ENCODE results near the gene CITED2.

Gene CITED2, protein sequence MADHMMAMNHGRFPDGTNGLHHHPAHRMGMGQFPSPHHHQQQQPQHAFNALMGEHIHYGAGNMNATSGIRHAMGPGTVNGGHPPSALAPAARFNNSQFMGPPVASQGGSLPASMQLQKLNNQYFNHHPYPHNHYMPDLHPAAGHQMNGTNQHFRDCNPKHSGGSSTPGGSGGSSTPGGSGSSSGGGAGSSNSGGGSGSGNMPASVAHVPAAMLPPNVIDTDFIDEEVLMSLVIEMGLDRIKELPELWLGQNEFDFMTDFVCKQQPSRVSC

GRCh38 chr6:139374357-139375225 is at the start of gene CITED2:
Gene CITED2, minus strand, starts transcription at chr6:139374648. Its CDS starts 704 bp downstream, at chr6:139373944.
- peak; percentile 94 for DNase-seq (ENCODE audit: low read depth)
- TF ChIP-seq, protein P1, sequence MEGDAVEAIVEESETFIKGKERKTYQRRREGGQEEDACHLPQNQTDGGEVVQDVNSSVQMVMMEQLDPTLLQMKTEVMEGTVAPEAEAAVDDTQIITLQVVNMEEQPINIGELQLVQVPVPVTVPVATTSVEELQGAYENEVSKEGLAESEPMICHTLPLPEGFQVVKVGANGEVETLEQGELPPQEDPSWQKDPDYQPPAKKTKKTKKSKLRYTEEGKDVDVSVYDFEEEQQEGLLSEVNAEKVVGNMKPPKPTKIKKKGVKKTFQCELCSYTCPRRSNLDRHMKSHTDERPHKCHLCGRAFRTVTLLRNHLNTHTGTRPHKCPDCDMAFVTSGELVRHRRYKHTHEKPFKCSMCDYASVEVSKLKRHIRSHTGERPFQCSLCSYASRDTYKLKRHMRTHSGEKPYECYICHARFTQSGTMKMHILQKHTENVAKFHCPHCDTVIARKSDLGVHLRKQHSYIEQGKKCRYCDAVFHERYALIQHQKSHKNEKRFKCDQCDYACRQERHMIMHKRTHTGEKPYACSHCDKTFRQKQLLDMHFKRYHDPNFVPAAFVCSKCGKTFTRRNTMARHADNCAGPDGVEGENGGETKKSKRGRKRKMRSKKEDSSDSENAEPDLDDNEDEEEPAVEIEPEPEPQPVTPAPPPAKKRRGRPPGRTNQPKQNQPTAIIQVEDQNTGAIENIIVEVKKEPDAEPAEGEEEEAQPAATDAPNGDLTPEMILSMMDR (conservative IDR thresholded peaks at IDR 0.05; ENCODE audit: control insufficient read depth, insufficient read depth, low read depth, low read length): peak; percentile 4
- H3K4me3 ChIP-seq (ENCODE audit: control insufficient read depth, low read depth, low read length): peak within 1 kb of the TSS; percentile 97

GRCh38 chr6:139423037-139423703 is 48.7 kb upstream of the CITED2 start:
- TF ChIP-seq, protein P1 (conservative IDR thresholded peaks at IDR 0.05; ENCODE audit: control insufficient read depth, insufficient read depth, low read depth, low read length): no peak
- DNase-seq (ENCODE audit: low read depth): no peak
- H3K4me3 ChIP-seq (ENCODE audit: control insufficient read depth, low read depth, low read length): no peak overlapping the region

DNA sequence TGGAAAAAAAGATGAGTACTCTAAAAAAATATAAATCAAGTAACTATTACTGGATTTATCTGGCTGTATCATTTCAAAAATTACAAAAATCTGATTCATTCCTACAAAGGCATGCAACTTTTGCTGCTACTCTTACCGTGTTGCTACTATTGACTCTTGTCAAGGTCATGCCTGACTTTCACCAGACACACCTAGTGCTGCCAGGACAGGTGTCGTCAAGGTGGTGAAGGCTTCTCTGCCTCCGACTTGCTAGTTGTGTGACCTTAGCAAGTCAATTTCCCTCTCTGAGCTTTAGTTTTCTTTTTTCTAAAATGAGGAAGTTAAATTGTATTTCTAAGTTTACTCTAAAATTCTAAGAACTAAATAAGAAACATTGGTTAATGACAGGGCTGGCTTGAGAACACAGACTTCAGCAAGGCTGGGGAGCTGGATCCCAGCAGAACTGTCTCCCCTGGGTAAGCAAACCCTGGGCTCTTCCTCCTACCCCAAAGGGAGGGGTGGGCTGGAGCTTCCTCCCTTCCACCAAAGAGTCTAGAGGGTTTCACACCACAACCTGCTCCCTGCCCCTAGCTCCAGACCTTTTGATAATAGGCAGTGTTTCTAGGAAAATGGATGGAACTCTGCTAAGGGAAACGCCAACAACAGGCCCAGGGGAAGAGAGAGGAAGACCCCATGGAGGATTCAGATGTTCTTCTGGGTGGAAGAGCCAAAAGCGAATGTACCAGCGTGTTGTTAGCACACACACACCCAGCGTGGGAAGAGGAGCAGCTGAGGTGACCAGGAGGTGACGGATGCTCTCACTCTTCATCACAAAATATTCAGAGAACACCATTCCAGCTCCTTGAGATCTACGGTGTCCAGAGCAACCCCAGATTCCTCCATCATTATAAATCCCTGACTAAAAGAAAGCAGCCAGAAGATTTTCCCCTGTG is 47.9 kb upstream of the CITED2 start:
- TF ChIP-seq, protein P1 (conservative IDR thresholded peaks at IDR 0.05; ENCODE audit: control insufficient read depth, insufficient read depth, low read depth, low read length): no peak
- H3K4me3 ChIP-seq (ENCODE audit: control insufficient read depth, low read depth, low read length): no peak overlapping the region
- no peak for DNase-seq (ENCODE audit: low read depth)

DNA sequence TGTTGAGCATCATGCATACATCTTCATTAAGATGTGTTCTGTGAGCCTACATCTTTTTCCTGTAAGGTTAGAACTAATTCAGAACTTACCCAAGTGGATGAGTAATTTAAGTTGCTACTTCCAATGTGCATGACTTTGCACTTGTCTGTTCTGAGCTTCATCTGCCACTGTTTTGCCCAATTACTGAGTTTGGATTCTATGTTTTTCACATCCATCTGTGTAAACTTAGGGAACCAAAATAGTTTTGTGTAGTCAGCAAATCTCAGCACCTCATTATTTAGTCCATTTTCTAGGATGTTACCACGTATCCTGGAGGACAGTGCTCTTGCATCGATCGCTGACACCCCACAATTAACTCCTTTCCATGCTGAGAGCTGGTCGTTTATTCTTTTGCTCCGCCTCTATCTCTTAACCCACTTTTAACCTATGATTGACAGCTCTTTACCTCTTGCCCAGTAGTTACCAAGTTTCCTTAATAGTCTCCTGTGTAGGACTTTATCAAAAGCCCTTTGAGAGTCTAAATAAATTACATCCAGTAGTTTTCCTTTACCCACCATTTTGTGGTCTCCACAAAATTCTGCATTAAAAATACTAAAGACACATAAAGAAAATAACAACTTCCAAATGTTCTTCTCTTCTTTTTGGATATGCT is 44.2 kb upstream of the CITED2 start:
- no peak overlapping the region for H3K4me3 ChIP-seq (ENCODE audit: control insufficient read depth, low read depth, low read length)
- no peak for DNase-seq (ENCODE audit: low read depth)
- TF ChIP-seq, protein P1 (conservative IDR thresholded peaks at IDR 0.05; ENCODE audit: control insufficient read depth, insufficient read depth, low read depth, low read length): no peak

- DNase-seq (ENCODE audit: low read depth): peak; percentile 11
- TF ChIP-seq, protein P1 (conservative IDR thresholded peaks at IDR 0.05; ENCODE audit: control insufficient read depth, insufficient read depth, low read depth, low read length): no peak
- no peak overlapping the region for H3K4me3 ChIP-seq (ENCODE audit: control insufficient read depth, low read depth, low read length)
Observed at GRCh38 chr6:139416146-139416545, 41.7 kb upstream of the CITED2 start.

Data from fibroblast of mammary gland (primary cell).